Stimulated activated CD4-positive, alpha-beta T cell treated with anti-CD3 and anti-CD28 coated beads, Interleukin-2, amount 100 ng/mL, for 48 hours (primary cell): ENCODE results near the gene ST6GALNAC2.
"Not testable (repeated sequence)": the region's sequence is repeated elsewhere in the genome, so short reads cannot be mapped to it uniquely, and the experiment has no call there.

Experiments
- DNase-seq, 2 donors: peaks; one replicate each; pipeline ENCODE4 v3.0.0-alpha.2; 2020

Gene ST6GALNAC2

GRCh38 chr17:76570457-76570856 is 15.2 kb downstream of the ST6GALNAC2 start:
- no peak for DNase-seq

- DNase-seq: no peak
Observed at GRCh38 chr17:76569607-76570279, 15.9 kb downstream of the ST6GALNAC2 start.

GRCh38 chr17:76568811-76569221 is 16.8 kb downstream of the ST6GALNAC2 start:
- no peak for DNase-seq

- no peak for DNase-seq
Observed at GRCh38 chr17:76567634-76568432, 17.8 kb downstream of the ST6GALNAC2 start.

GRCh38 chr17:76566988-76567431 is 18.6 kb downstream of the ST6GALNAC2 start:
- DNase-seq: no peak

- DNase-seq: no peak
Observed at GRCh38 chr17:76566613-76566943, 19.1 kb downstream of the ST6GALNAC2 start.

GRCh38 chr17:76565728-76566612 is 19.7 kb downstream of the ST6GALNAC2 start:
- DNase-seq: no peak

GRCh38 chr17:76564991-76565727 is 20.5 kb downstream of the ST6GALNAC2 start:
- DNase-seq: not testable (repeated sequence)

GRCh38 chr17:76563359-76563758 is 22.3 kb downstream of the ST6GALNAC2 start:
- not testable (repeated sequence) for DNase-seq

GRCh38 chr17:76562734-76563148 is 22.9 kb downstream of the ST6GALNAC2 start:
- no peak for DNase-seq

GRCh38 chr17:76561799-76562268 is 23.8 kb downstream of the ST6GALNAC2 start:
- DNase-seq: no peak

GRCh38 chr17:76561332-76561731 is 24.3 kb downstream of the ST6GALNAC2 start:
- no peak for DNase-seq

GRCh38 chr17:76560877-76561221 is 24.8 kb downstream of the ST6GALNAC2 start:
- DNase-seq: no peak

- DNase-seq: no peak
Observed at GRCh38 chr17:76560036-76560876, 25.4 kb downstream of the ST6GALNAC2 start.

- not testable (repeated sequence) for DNase-seq
Observed at GRCh38 chr17:76559460-76559859, 26.2 kb downstream of the ST6GALNAC2 start.

GRCh38 chr17:76558198-76559095 is 27.2 kb downstream of the ST6GALNAC2 start:
- DNase-seq: no peak

- DNase-seq: peak; percentile 91 to 92
Observed at GRCh38 chr17:76557368-76558197, 28.1 kb downstream of the ST6GALNAC2 start.

- no peak for DNase-seq
Observed at GRCh38 chr17:76556765-76557367, 28.8 kb downstream of the ST6GALNAC2 start.

- DNase-seq: no peak
Observed at GRCh38 chr17:76554131-76554530, 31.5 kb downstream of the ST6GALNAC2 start.
